HG02970 (cell line): ENCODE data around the gene NTF4.
"Not testable (repeated sequence)": the region's sequence is repeated elsewhere in the genome, so short reads cannot be mapped to it uniquely, and the experiment has no call there.

Experiments used
- ATAC-seq: cut with Tn5 transposase; IDR thresholded peaks from one replicate; pipeline ENCODE4 v1.9.1; 2021; ENCODE audit warnings: mild to moderate bottlenecking, moderate library complexity, moderate number of reproducible peaks; ENCODE audit not compliant: unreplicated experiment, low FRiP score

The NTF4 gene

GRCh38 chr19:49025088-49025487, 39.5 kb downstream of the NTF4 start:
- ATAC-seq: not testable (repeated sequence)

GRCh38 chr19:49024233-49024632, 40.4 kb downstream of the NTF4 start, which contains the start of gene CGB3:
CGB3 (minus strand) TSS chr19:49024333; CDS start chr19:49023971, 362 bp downstream.
- ATAC-seq: not testable (repeated sequence)

- ATAC-seq: no peak
Measured at GRCh38 chr19:49022116-49022515, 42.5 kb downstream of the NTF4 start.

- ATAC-seq: no peak
Measured at GRCh38 chr19:49020931-49021895, 43.4 kb downstream of the NTF4 start.

- no peak for ATAC-seq
Measured at GRCh38 chr19:49020342-49020741, 44.3 kb downstream of the NTF4 start.

GRCh38 chr19:49019242-49019932, 45.2 kb downstream of the NTF4 start:
- ATAC-seq: no peak

GRCh38 chr19:49018388-49019241, 46.0 kb downstream of the NTF4 start:
- not testable (repeated sequence) for ATAC-seq

GRCh38 chr19:49017666-49018351, 46.8 kb downstream of the NTF4 start:
- no peak for ATAC-seq

- no peak for ATAC-seq
Measured at GRCh38 chr19:49017041-49017665, 47.5 kb downstream of the NTF4 start, which contains the start of gene LHB. LHB (minus strand) TSS chr19:49017091; CDS start chr19:49017081, 10 bp downstream.

GRCh38 chr19:49016067-49016839, 48.4 kb downstream of the NTF4 start:
- ATAC-seq: no peak

GRCh38 chr19:49014870-49015255, 49.8 kb downstream of the NTF4 start:
- no peak for ATAC-seq

- ATAC-seq: no peak
Measured at GRCh38 chr19:49014123-49014869, 50.3 kb downstream of the NTF4 start.

GRCh38 chr19:49011194-49011593, 53.4 kb downstream of the NTF4 start:
- no peak for ATAC-seq
